ENCODE measurements around the gene PSAP.

Gene PSAP

GRCh38 chr10:71807557-71808510, 43.2 kb downstream of the PSAP start:
- DNase-seq (ENCODE audit: low spot score) = no peak

DNA sequence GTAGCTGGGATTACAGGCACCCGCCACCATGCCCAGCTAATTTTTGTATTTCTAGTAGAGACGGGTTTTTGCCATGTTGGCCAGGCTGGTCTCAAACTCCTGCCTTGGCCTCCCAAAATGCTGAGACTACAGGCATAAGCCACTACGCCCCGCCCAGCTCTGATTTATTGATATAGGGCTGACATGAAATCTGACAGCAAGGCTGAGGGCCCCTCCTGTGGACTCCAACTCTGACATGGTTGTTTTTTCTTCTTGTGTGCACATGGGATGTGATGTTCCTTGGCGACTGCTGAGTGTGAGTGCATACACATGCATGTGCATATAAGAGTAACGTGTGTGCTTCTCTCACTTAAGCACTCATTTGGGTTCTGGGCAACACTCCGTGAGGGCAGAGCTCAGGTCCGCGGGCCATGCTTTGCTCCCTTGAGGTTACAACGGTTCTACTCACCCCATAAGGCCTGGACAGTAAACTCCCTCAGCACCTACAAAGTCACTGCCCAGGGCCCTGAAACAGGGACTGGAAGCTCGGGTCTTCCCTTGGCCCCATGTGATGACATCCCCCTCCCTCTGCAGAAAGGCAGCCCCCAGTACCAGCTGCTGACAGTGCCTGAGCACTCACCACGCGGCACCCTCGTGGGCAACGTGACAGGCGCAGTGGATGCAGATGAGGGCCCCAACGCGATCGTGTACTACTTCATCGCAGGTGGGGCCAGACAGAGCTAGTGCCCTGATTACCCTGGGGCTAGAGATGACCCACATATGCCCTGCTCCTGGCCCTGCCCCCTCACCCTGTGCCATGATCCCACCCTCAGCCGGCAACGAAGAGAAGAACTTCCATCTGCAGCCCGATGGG, 44.1 kb downstream of the PSAP start:
- no peak for DNase-seq (ENCODE audit: low spot score)

DNA sequence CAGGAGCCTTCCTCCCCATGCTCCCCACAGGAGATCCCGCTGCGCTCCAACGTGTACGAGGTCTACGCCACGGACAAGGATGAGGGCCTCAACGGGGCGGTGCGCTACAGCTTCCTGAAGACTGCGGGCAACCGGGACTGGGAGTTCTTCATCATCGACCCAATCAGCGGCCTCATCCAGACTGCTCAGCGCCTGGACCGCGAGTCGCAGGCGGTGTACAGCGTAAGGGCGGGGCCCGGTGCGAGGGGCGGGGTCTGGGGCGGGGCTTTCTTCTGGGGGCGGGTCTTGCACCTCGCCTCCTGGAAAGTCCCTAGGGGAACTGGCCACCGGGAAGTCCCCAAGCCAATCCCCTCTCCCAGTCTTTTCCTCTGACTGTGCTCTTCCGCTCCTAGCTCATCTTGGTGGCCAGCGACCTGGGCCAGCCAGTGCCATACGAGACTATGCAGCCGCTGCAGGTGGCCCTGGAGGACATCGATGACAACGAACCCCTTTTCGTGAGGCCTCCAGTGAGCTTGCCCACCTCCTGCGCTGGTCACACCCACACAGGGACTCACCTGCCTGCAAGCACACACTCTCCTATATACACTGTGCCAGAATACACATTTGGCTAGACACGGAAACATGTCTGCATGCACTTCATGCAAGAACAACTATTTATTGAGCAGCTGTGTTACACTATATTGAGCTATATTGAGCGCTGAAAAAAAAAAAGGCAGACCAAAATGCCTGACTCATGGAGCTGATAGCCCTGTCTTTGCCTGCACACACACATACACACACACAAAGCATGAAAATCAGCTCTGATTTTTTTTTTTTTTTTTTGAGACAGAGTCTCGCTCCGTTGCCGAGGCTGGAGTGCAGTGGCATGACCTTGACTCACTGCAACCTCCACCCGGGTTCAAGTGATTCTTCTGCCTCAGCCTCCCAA, 45.0 kb downstream of the PSAP start:
- no peak for DNase-seq (ENCODE audit: low spot score)

DNA sequence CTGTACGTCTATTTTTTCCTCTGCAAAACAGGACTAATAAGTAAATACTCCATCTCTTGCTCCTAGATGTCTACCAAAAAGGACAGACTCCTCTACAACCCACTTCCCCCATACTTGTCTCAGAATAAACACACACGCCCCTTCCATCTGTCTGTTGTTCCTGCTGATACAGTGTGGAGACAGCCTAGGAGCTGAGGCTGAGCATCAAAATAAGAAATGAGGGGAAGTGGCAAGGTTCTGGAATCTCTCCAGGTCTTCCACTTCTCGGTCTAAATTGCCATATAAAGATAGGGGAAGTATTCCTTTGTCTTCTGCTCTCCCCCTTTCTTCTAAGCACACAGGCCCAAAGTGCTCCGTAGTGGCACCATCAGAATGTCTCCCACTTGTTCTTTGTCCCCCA, 47.0 kb downstream of the PSAP start:
- DNase-seq (ENCODE audit: low spot score) = no peak

DNA sequence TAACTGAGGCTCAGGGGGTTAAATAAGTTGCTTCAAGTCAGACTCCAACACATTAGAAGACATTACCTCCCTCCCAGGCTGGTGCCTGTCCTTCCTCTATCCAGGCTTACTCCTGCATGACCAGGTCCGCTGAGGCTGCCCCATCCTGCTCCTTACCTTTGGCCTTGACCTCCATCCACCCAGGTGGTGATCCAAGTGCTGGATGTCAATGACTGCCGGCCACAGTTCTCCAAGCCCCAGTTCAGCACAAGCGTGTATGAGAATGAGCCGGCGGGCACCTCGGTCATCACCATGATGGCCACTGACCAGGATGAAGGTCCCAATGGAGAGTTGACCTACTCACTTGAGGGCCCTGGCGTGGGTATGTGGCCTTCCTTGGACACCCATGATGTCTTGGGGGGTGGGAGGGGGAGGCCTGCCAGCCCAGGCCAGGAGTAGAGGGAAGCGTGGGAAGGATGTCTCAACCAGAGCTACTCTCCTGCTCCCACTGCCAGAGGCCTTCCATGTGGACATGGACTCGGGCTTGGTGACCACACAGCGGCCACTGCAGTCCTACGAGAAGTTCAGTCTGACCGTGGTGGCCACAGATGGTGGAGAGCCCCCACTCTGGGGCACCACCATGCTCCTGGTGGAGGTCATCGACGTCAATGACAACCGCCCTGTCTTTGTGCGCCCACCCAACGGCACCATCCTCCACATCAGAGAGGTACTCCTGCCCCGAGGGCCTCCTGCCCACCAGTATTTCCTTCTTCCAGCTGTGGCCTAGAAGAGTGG, 48.1 kb downstream of the PSAP start:
- no peak for DNase-seq (ENCODE audit: low spot score)

DNA sequence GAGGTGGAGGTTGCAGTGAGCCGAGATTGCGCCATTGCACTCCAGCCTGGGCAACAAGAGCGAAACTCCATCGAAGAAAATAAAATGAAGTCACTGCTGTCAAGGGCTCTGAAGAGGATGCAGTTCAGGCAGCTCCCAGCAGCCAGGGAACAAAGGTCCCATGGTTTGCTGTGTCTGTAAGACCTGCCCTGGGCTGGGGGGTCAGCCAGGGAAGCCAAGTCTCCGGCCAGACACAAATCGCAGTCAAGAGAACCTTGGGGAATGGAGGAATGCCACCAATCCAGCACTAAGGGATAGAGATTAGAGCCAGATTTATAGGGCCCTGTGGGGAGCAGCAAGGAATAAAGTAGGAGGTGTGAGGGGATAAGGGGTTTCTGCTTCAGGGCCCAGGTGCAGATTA, 48.8 kb downstream of the PSAP start:
- DNase-seq (ENCODE audit: low spot score) = no peak

DNA sequence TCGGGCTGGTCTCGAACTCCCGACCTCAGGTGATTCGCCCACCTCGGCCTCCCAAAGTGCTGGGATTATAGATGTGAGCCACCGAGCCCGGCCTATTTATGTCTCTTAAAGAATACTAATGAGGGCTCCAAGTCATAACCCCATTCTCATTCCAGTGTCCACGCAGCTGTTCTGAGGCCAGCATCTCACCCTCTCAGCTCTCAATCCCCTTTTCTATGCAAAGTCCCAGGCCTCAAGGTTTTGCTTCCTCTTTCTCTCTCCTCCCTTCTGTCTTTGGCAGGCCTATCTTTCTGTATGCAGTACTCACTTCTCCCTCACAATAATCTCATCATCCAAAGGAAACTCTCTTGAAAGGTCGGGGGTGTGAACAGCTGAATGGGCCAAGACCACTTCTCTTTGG, 49.7 kb downstream of the PSAP start:
- DNase-seq (ENCODE audit: low spot score) = no peak

- no peak for DNase-seq (ENCODE audit: low spot score)
These were observed 51.2 kb downstream of the PSAP start for GRCh38 chr10:71799608-71800453.

DNA sequence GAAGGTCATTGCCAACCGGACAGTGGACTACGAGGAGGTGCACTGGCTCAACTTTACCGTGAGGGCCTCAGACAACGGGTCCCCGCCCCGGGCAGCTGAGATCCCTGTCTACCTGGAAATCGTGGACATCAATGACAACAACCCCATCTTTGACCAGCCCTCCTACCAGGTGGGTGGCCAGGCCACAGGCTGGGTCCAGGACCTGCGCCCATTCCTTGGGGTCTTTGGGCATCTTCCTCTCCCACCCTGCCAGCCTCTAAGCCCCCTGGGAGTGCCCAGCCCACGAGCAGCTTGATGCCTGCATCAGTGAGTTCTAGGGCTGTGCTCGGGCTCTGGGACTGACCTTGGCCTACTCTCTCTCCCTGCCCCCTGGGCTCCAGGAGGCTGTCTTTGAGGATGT, 51.9 kb downstream of the PSAP start:
- no peak for DNase-seq (ENCODE audit: low spot score)

DNA sequence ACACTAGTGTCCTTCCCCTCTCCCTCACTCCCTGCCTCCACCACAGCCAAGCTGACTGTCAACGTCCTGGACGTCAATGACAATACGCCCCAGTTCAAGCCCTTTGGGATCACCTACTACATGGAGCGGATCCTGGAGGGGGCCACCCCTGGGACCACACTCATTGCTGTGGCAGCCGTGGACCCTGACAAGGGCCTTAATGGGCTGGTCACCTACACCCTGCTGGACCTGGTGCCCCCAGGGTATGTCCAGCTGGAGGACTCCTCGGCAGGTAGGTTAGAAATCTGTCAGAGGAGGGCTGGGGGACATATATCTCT, 52.8 kb downstream of the PSAP start:
- no peak for DNase-seq (ENCODE audit: low spot score)

GRCh38 chr10:71797533-71798307, 53.3 kb downstream of the PSAP start:
- peak; percentile 19 for DNase-seq (ENCODE audit: low spot score)

- no peak for DNase-seq (ENCODE audit: low spot score)
These were observed 54.2 kb downstream of the PSAP start for GRCh38 chr10:71796749-71797405.

DNA sequence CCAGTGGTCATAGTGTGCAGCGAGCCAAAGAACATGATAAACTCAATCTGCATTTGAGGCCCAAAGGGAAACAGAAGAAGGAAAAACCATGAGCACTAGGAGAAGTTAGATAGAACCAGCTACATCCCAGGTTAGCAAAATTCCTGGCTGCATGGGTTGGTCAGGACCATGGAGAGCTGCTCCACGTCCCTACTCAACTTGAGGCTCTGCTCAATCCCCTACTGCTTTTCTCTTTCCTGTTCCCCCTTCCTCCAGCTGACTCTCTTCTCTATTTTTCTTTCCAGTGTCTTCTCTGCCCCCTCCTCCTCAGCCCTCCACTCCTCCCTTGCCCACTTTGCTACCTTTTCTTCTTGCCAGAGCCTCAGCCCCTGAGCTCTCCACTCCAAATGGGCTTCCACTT, 55.8 kb downstream of the PSAP start:
- DNase-seq (ENCODE audit: low spot score) = peak; percentile 22

DNA sequence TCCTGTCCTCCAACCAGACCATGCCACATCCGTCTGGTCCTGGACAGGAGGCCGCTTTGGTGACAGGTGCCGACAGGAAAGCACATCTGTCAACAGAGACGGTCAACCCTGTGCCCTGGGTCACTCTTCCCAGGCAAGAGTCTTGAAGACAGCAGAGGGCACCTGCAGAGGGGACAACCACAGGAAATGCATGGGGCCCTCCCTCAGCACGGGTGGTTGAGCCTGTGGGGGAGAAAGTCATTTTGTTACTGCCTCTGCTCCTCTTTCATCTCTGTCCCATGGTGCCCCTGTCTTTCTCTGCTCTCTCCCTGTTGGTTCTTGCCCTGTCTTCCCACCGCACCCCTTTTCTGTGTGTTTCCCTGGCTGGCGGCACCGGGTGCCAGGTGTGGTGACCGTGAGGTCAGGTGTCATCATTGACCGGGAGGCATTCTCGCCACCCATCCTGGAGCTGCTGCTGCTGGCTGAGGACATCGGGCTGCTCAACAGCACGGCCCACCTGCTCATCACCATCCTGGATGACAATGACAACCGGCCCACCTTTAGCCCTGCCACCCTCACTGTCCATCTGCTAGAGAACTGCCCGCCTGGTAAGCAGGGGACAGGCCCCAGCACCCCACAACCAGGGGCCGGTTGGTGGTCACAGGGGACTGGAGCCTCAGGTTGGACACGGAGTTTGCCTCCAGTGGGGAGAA, 60.2 kb downstream of the PSAP start:
- no peak for DNase-seq (ENCODE audit: low spot score)

DNA sequence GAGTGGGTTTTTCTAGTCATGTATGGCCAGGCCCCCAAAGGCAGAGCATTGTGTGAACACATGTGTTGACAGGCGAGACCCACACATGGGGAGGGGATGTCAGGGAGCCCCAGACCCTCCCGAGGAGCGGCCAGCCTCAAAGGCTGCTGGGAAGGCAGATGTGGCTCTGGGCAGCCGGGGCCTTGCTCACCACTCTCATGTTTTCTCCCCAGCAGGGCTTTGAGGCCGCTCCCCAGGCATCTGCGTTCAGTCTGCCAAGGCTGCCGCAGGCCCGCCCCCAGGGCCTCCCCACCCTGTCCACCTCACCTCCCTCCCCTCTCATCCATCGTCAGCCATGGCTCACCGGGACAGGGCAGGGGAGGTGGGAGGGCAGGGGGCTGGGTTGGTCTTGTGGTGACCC, 61.2 kb downstream of the PSAP start:
- no peak for DNase-seq (ENCODE audit: low spot score)

- DNase-seq (ENCODE audit: low spot score) = no peak
These were observed 62.1 kb downstream of the PSAP start for GRCh38 chr10:71788954-71789353.

GRCh38 chr10:71784679-71785272, 66.3 kb downstream of the PSAP start:
- DNase-seq (ENCODE audit: low spot score) = no peak
